Measurements from ENCODE around the gene ADCK1. TPM values are rescaled to one million over a fixed set of nuclear protein-coding genes. Genes with fewer than 3 reads are reported as not detected.

Gene ADCK1
- total and polyA plus RNA-seq, 9 of the 15 experiments (the other 6 are each of a cell fraction or from before 2014, with no cell fraction given): 2.8 to 8.9 (median 4.3) TPM

- TF ChIP-seq PBX2 (CRISPR knock-in tag; IDR thresholded peaks at IDR 0.05; ENCODE audit: low read depth): peak; percentile 60; the same call in 1 of the 2 replicates
- TF ChIP-seq PBX2 (tag; conservative IDR thresholded peaks at IDR 0.05; ENCODE audit: low read depth): peak; percentile 99
- no peak for TF ChIP-seq NR2C2 (CRISPR knock-in tag; IDR thresholded peaks at IDR 0.05)
- peak; percentile 26; the same call in 1 of the 2 replicates for TF ChIP-seq NR2C2 (tag; IDR thresholded peaks at IDR 0.05)
- peak; percentile 70; the same call in 1 of the 2 replicates for TF ChIP-seq RREB1 (CRISPR knock-in tag; IDR thresholded peaks at IDR 0.05)
- peak; percentile 65 for TF ChIP-seq ARID1B (IDR thresholded peaks at IDR 0.05)
- TF ChIP-seq MEIS2 (IDR thresholded peaks at IDR 0.05; ENCODE audit: partially characterized antibody): peak; percentile 99
- peak; percentile 92 for TF ChIP-seq RAD51 (IDR thresholded peaks at IDR 0.05; ENCODE audit: borderline replicate concordance, low read depth)
- TF ChIP-seq ZNF717 (CRISPR knock-in tag; IDR thresholded peaks at IDR 0.05): no peak
- TF ChIP-seq TFAP4 (CRISPR knock-in tag; IDR thresholded peaks at IDR 0.05; ENCODE audit: borderline replicate concordance): peak; percentile 12; the same call in 1 of the 2 replicates
- no peak for TF ChIP-seq LARP7 (IDR thresholded peaks at IDR 0.05)
- peak; percentile 58; the same call in 1 of the 2 replicates for TF ChIP-seq DPF2 (IDR thresholded peaks at IDR 0.05)
- peak in 1 of 2 experiments; percentile 92; a peak in 2 of 4 replicates for TF ChIP-seq RCOR1 (IDR thresholded peaks at IDR 0.05; ENCODE audit: borderline replicate concordance in 1 of 2, low read depth in 2 of 2, low read length in 2 of 2)
- peak; percentile 27; the same call in 1 of the 2 replicates for TF ChIP-seq EP300 (IDR thresholded peaks at IDR 0.05; ENCODE audit: low read length)
- TF ChIP-seq SMARCA5 (IDR thresholded peaks at IDR 0.05): no peak
- TF ChIP-seq CBFA2T2 (conservative IDR thresholded peaks at IDR 0.05): peak; percentile 62
- TF ChIP-seq TFE3 (CRISPR knock-in tag; IDR thresholded peaks at IDR 0.05): peak; percentile 98
- TF ChIP-seq ZNF121 (CRISPR knock-in tag; conservative IDR thresholded peaks at IDR 0.05): no peak
- peak; percentile 97 for TF ChIP-seq TOE1 (IDR thresholded peaks at IDR 0.05; ENCODE audit: borderline replicate concordance)
- TF ChIP-seq TOE1 (CRISPR knock-in tag; IDR thresholded peaks at IDR 0.05; ENCODE audit: borderline replicate concordance, low read depth): no peak
Measured at GRCh38 chr14:77885367-77885766, 85.5 kb downstream of the ADCK1 start (continued).

Data from K562 (cell line).